NT2/D1 (cell line): ENCODE results near the gene MBOAT2.

Experiments
- SUZ12 ChIP-seq: IDR thresholded peaks from 2 replicates; pipeline ENCODE4 v1.6.1; 2011; ENCODE audit not compliant: insufficient read length, insufficient read depth; ENCODE audit errors: extremely low read depth
- YY1 ChIP-seq: IDR thresholded peaks from 2 replicates; pipeline ENCODE4 v1.6.1; 2011; ENCODE audit not compliant: insufficient read length, insufficient read depth
- ZNF274 ChIP-seq: IDR thresholded peaks from 2 replicates; pipeline ENCODE4 v1.6.1; 2011; ENCODE audit warnings: mild to moderate bottlenecking, low read depth, low read length

DNA sequence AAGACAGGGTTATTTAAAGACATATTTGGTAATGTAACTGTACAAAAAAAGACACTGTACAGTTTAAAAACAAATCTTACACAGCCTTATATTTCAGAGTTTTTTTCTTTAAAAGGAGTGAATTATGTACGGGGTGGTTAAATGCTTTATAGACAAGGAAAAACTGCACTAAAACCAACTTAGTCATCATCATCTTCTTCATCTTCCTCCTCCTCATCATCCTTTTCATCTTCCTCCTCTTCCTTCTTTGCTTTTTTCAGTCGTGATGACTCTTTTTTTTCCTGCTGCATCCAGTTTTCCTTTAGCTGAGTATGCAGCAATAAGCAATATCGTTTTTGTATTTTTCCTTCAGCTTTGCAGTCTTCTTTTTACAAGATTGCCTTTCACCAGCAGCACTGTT lies 14.6 kb upstream of the MBOAT2 start:
- no peak for TF ChIP-seq YY1
- no peak for TF ChIP-seq SUZ12
- TF ChIP-seq ZNF274, result no peak
